Panc1 (cell line): ENCODE measurements around the gene ENPP3.

Experiments
- CTCF ChIP-seq: fragments of 450-650 bp; IDR thresholded peaks from 2 replicates; pipeline ENCODE4 v1.5.1; 2017; ENCODE audit warnings: mild to moderate bottlenecking
- SIN3A ChIP-seq: IDR thresholded peaks from 2 replicates; pipeline ENCODE4 v1.6.1; 2012; ENCODE audit warnings: low read depth, mild to moderate bottlenecking, low read length, moderate library complexity, borderline replicate concordance; ENCODE audit not compliant: insufficient read depth

GRCh38 chr6:131655387-131655786 is 18.3 kb downstream of the ENPP3 start:
- no peak for TF ChIP-seq CTCF
- no peak for TF ChIP-seq SIN3A
